Measurements from ENCODE around the gene ITGA3.

GRCh38 chr17:50117202-50118051 lies 61.5 kb downstream of the ITGA3 start:
- TF ChIP-seq POLR2A (IDR thresholded peaks at IDR 0.05): no peak
- TF ChIP-seq POLR2AphosphoS5 (IDR thresholded peaks at IDR 0.05; ENCODE audit: insufficient read depth in 1 of 2, low read depth in 1 of 2): no peak
- peak; percentile 26 to 53 (median 48) for TF ChIP-seq CTCF (IDR thresholded peaks at IDR 0.05)
